NCI-H1436 treated with DMSO at 0.1 percent for 48 hours (cell line): ENCODE measurements around the gene CDK16.
A peak's percentile ranks its signal among the peaks of the same experiment; 100 is the strongest.

Source experiments
- DNase-seq: peaks from one replicate; lab custom pipeline; 2025; lab: John Stamatoyannopoulos, UW

Gene CDK16

DNA sequence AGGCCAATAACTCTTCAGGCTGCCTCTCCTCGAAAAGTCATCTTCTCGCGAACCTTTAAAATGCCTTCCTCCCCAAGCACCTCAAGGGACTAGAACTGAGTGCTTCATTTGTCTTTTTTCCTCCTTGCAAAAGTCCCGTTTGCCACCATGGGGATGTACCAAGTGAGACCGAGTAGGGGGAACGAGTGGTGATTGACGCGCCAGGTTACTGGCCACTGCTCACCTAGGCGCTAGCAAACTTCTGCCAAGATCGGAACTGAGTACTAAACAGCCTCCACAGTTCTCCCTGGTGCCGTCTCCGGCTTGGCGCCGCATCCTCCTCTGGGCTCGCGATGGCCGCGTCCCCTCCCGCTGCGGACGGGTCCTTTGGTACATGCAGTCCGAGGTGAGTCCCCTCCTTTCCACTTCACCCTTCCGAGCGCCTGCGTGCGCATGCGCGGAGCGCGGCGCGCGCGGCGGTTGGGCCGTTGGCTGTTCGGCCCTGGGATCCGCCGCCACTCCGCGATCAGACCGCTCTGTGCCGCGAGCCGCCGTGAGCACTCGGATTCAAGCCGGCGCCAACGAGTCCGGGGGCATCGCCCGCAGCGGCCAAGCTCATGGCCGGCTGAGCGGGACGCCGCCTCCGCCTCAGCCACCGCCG lies at the start of gene CDK16:
Gene CDK16 (plus strand): TSS at position 402 of the 640 bp plus-strand sequence. CDS start 4,877 bp downstream, outside the sequence.
- peak; percentile 27 for DNase-seq

DNA sequence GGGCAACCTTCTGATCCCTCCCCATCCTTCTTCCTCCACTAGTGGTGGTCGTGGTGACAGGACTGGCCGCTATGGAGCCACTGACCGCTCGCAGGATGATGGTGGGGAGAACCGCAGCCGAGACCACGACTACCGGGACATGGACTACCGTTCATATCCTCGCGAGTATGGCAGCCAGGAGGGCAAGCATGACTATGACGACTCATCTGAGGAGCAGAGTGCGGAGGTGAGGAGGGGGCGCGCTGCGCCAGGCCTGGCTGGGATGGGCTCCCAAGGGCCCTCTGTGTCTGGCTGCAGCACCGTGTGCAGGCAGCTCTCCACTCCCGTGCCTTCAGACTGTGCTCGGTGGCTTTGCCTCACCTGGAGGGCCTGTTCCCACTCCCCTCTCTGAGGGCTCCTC lies 49.2 kb upstream of the CDK16 start:
- no peak for DNase-seq

DNA sequence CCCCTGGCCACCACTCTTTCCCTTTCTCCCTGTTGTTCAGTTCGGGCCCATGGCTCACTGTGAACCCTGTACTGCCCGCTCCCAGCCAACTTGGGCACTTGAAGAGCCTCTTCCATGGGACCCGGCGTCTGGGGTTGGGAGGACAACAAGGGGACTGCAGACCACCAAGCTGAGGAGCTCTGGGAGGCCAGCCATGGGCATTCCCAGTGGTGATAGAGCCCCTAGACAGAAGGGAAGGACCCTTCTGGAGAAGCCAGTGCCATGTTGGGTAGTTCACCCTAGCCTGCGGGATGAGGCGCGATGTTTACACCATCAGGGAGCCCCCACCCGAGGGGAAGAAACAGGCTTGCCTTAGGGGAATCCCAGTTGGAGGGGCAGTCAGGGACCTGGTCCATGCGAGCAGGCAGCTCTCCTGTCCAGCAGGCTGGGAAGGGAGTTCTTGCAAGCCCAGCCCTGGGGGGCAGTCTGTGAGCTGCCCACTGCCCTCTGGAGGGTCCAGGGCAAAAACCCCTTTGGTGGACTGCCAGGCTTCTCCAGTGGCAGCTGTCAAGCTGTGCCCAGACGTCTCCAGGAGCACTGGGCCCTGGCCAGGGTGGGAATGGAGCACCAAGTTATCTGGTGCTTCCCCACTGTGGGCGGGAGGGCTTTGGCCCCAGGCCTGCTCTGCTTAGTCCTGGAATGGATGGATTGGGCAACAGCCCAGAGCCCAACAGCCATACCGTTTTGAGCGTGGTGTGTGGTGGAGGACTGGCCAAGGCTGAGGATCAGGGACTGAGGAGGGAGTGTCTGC lies 48.6 kb upstream of the CDK16 start:
- DNase-seq, result no peak

DNA sequence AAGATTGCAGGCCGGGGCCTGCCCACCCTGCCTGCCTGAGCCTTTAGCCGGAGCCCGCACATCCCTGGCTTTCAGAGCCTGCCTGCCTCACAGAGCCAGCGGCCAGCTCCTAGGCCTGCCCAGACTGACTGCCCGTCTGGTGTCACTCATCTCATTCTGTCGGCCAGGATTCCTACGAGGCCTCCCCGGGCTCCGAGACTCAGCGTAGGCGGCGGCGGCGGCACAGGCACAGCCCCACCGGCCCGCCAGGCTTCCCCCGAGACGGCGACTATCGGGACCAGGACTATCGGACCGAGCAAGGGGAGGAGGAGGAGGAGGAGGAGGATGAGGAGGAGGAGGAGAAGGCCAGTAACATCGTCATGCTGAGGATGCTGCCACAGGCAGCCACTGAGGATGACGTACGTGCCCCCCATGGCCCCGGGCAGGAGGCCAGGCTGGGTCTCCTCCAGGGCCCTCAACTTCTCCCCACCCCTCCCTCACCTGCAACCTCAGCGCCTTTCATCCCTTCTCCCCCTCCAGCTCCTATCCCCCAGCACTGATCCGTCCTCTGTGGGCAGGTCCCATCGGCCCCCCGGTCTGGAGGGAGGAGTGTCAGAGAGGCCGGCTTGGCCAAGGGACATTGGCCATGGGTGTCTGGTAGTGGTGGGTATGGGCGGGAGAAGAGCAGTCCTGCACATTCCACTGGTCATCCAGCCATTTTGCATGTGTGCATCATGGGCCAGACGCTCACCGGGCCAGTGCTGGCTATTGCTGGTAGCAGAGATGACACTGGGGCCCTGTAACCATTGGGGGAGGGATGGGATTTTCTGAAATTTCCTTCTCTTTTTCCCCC lies 47.4 kb upstream of the CDK16 start:
- DNase-seq, result no peak

DNA sequence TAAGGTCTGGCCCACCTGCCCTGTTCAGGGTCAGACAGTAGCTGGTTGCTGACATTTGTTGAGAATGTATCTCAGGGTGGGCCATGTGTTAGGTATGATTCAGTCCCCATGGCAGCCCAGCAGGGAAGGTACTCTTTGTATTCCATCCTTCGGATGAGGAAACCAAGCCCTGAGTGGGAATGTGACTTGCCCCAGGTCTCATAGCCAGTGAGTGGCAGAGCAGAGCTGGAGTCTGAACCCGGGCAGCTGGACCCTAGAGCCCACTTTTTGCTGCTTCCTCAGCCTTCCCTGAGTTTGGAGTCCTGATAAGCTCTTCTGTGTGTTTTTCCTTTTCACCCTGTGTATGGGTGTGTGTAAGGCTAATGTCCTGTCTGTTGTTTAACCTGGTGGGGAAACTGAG lies 46.5 kb upstream of the CDK16 start:
- DNase-seq, result no peak

DNA sequence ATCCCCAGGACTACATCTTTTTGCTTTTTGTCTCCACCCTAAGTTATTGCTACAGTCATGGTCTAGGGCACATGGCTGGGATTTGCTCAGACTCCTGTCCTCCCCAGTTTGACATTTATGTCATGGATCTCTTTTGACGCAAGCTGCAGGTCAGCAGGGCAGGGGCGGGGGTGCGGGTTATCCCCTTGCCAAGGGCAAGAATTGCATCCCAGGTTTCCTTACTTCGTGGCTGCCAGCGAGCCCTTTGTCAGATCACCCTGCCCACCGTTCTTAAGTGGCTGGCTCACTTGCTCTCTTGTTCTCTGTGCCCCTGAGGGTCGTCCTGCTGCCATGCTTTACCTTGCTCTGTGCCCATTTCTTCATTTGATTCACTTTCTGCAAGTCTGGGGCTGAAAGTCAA lies 45.9 kb upstream of the CDK16 start:
- DNase-seq, result no peak

DNA sequence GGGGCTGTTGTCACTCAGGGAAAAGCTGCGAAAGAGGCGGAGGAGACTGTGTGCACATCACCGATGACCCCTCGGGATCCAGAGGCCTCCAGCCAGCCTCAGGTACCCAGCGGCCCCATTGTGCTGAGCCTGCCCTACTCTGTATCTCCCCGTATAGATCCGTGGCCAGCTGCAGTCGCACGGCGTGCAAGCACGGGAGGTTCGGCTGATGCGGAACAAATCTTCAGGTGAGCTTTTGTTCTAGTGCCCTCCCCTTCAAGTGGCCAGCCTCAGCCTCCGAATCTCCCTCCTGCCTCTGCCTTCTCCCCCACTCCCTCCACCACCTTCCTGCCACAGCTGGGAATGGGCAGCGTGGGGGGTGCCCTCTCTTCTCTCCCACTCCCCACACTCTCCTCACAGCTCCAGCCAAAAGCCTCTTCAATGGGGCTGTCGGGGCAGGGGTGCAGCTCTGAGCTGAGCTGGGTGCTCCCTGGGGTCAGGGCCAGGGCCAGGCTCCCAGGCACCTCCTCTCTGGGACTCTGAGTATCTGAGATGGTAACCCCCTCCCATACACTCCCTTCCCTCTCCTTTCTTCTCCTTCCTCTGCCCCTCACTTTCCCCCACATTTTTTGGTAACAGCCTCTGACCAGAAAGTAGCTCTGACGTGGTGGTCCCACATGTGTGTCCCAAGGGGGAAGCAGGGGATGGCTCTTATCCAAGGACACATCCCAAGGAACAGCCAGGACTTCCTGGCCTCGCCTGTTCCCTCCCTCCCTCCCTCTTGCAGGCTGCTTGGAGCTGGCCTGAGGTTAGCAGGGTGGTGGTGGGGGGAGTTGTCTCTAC lies 45.3 kb upstream of the CDK16 start:
- DNase-seq, result no peak

DNA sequence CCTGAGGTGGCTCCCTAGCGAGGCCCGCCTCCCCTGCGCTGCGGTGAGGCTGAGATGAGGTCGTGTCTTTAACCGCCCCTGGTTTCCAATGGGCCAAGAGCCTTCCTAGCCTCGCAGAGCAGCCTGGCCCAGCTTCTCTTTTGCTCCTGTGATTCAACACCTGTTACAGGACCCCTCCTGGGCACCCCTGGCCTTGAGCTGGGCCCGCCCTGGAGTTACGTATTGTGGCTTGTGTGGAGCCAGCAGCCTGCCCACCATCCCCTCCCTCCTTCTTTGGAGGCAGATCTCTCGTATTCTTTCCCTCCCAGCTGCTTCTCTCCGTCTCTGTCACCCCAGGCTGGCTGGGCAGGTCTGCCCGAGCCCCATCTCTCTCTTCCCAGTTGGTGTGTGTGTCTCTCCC lies 44.1 kb upstream of the CDK16 start:
- no peak for DNase-seq

DNA sequence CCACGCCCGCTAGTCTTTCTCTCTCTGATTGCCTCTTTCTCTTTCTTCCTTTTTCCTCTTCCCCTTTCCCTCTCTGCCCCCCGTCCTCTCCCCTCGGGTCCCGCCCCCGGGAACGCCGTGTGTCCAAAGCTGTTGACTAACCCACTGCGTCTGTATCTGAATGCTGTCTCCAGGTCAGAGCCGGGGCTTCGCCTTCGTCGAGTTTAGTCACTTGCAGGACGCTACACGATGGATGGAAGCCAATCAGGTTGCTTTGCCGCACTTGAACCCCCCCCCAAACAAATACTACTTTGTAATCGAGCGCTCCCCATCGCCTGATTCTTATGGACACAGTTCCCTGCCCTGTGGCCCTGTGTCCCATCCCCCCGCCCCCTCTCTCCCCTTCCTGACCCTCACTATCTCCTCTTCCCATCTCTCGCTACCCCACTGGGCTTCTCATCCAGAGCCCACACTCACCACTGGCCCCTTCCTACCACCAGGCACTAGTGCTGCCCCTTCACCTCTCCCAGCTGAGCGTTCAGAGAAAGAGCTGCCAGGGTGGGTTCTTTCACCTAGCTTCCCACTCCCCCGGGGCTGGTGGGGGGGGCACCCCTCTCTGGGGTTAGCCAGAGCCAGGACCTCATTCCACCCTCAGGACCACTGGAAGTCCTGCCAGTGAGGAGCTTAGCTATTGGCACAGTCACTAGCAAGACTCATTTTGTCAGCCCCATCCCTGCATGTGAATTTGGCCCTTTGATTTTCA lies 43.5 kb upstream of the CDK16 start:
- no peak for DNase-seq

DNA sequence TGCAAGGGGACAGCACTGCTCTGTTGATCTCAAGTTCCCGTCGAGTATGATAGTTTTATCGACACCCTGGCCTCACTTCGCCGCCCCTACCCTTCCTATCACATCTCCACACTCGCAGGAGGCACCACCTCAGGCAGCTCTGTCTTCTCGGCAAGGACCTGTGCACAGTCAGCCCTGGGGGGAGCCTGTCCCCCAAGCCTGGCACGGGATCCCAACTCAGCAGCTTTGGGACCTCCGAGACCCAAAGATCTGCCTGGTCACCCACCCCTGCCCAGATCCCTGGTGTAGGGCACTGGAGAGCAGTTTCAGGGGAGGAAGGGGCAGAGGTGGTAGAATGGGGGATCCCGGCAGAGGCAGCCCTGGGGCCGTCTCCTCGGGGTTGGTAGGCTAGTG lies 42.9 kb upstream of the CDK16 start:
- DNase-seq, result no peak

DNA sequence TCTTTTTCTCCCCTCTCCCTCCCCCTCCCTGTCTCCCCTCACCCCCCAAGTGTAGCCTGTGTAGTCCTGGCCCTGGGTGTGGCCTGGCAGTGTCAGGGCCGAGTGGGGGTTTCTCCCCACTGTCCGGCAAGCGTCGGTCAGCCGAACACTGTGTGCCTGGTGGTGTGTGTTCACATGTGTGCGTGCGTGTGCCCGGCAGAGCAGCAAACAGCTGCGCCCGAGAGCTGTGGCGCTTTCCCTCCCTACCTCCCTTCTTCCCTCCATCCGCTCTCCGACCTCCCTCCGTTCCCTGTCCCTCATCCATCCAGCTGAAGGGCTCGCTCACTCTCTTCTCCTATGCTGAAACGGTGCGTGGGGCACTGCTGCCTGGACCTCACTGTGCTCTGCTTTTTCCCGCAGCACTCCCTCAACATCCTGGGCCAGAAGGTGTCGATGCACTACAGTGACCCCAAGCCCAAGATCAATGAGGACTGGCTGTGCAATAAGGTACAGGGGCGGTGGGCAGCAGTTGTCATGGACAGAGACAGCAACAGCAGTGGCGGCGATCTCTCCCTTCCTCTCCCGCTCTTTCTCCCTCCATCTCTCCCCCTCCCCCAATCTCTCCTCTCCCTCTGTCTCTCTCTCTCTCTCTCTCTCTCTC lies 42.3 kb upstream of the CDK16 start:
- no peak for DNase-seq

DNA sequence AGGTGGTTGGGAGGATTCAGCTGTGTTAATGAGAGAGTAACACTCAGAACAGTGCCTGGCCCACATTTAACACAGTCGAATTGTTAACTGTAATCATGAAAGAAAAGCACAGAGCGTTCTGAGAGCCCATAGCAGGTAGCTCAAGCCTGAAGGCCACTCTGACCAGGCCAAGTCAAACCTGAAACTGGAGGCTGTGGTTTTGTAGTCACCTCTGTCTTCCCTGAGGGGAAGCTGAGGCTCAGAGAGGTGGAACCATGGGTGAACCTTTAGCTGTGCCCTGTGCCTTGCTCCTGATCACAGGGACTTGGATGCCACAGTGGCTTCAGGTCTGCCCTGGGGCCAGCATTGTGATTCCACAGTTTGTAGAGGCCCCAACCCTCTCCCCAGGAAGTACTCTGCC lies 41.4 kb upstream of the CDK16 start:
- no peak for DNase-seq

DNA sequence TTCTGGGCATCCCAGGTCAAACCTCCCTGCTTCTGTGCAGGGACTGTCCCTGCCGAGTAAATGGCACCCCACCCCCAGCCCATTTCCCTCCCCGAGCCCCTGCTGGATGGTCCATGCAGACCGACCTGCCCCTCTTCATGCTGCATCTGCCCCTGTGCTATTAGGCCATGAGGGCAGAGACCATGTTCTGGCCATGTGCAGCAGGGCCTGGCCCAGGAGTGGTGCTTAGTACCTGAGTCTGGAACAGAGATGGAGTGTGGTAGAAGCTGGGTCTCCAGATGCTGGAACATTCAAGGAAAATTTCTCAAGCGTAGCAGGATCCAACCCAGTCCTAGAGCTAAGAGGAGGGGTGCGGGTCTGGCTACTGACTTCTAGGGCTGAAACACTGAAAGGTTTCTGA lies 40.1 kb upstream of the CDK16 start:
- DNase-seq, result no peak

DNA sequence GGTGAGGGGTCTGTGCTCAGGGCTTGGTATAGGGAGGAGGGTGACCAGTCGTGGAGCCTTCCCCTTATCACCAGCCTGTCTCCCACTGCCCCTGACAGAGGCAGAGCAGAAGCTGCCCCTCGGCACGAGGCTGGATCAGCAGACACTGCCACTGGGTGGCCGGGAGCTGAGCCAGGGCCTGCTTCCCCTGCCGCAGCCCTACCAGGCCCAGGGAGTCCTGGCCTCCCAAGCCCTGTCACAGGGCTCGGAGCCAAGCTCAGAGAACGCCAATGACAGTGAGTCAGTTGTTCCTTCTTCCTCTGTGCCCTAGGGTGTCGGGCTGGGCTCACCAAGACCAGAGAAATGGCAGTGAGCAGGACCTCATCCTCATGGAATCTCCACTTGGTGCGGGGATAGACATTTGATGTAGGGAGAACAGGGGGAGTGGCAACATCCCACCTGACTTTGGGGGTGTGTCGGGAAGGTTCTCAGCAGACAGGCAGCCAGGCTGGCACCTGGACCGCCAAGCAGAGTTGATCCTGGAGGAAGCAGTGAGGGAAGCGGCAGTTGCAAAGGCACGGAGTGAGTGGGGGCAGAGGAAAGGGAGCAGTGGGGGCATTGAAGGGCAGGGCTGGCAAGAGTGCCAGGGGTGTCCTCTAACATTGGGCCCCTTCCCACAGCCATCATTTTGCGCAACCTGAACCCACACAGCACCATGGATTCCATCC lies 39.1 kb upstream of the CDK16 start:
- no peak for DNase-seq

DNA sequence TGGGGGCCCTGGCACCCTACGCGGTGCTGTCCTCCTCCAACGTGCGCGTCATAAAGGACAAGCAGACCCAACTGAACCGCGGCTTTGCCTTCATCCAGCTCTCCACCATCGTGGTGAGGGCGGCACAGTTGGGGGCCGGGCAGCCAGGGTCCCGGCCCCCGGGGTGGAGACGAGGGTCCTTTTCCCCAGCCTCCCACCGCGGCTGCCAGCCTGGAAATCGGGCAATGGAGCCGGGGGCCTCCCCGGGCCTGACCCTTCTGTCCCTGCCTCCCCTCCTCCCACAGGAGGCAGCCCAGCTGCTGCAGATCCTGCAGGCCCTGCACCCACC lies 38.6 kb upstream of the CDK16 start:
- no peak for DNase-seq

DNA sequence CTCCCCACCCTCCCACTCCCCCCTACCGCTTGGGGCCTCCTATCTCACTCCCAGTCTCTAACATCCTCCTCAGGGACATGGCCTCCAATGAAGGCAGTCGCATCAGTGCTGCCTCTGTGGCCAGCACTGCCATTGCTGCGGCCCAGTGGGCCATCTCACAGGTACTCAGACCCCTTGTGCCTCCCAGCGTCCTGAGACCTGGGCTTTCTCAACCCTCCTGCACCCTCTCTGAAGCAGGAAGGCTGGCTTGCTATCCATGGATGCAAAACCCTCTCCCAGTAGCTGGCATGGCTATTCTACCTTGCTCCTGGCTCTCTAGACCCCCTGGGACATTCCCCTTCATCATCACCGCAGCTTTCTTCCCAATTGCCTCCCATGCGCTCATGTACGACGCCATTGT lies 38.1 kb upstream of the CDK16 start:
- DNase-seq, result no peak

DNA sequence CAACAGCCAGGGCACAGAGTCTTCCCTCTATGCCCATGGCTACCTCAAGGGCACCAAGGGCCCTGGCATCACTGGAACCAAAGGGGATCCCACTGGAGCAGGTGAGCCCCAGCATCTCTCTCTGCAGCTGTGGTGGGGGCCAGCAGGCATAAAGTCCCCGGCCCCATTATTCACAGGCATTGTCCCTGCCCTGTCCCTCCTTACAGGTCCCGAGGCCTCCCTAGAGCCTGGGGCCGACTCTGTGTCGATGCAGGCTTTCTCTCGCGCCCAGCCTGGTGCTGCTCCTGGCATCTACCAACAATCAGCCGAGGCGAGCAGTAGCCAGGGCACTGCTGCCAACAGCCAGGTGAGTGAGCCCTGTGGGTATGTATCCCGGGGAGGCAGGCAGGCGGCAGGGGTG lies 37.2 kb upstream of the CDK16 start:
- DNase-seq, result no peak

DNA sequence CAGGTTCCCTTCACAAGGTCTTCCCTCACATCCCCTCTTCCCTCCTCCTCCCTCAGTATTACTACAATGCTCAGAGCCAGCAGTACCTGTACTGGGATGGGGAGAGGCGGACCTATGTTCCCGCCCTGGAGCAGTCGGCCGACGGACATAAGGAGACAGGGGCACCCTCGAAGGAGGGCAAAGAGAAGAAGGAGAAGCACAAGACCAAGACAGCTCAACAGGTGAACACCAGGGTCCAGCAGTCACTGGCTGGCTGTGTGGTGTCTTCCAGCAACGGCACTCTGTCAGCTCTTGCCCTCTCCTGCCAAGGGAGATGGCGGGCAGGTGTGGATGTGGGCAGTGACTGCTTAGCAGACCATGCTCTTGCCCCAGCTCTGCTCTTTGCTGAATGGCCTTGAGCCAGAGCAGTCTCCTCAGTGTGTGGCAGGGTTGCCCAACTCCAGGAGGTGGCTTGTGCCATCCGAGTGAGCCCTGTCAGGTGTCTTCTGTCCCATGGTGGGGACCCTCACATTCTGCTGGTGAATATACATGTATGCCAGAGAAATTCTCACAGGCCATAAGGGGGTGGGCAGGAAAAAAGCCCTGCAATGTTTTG lies 36.3 kb upstream of the CDK16 start:
- DNase-seq, result no peak

DNA sequence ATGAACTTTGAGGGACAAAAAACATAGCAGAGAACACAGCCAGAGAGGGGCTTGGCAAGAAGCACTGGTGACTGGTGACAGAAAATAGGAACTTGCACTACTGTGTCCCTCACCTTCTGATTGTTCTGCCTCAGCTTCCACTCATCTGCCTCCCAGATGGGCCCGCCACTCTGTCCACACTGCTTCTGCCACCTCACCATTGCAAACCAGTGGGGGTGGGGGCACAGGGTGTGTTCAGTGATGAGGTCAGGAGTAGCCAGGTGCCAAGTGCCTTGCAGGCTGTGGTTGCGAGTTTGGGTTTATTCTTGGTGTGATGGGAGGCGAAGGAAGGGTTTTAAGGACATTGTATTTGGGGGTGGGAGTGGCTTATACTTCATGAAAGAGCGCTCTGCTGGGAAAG lies 34.0 kb upstream of the CDK16 start:
- no peak for DNase-seq

DNA sequence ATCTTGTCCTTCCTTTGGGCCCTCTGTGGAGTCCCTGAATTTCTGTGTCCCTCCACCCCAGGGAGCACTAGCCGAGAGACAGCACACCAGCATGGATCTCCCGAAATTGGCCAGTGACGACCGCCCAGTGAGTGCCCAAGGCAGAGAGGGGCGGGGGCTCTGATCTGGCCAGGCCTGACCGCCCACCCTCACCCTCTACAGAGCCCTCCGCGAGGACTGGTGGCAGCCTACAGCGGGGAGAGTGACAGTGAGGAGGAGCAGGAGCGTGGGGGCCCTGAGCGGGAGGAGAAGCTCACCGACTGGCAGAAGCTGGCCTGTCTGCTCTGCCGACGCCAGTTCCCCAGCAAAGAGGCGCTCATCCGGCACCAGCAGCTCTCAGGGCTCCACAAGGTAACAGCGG lies 33.2 kb upstream of the CDK16 start:
- no peak for DNase-seq
